ENCODE measurements around the gene LPO.

DNA sequence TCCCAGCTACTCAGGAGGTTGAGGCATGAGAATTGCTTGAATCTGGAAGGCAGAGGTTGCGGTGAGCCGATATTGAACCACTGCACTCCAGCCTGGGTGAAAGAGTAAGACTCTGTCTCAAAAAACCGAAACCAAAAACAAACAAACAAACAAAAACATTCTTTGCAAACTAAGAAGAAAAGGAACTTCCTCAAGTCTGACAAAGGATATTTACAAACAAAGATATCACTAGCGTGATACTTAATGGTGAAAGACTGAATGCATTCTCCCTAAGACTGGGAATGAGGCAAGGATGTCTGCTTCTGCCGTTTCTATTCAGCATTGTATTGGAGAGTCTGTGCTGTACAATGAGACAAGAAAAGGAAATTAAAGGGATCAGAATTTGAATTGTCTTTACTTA is 52.9 kb downstream of the LPO start:
- no peak for TF ChIP-seq POLR2A (IDR thresholded peaks at IDR 0.05)
- TF ChIP-seq POLR2AphosphoS5 (IDR thresholded peaks at IDR 0.05) = no peak
- no peak for TF ChIP-seq CTCF (IDR thresholded peaks at IDR 0.05)
